GM21825 (cell line): ENCODE results near the gene ABO.
"Not testable (repeated sequence)": the region's sequence is repeated elsewhere in the genome, so short reads cannot be mapped to it uniquely, and the experiment has no call there.

Experiments used
- ATAC-seq: cut with Tn5 transposase; IDR thresholded peaks from one replicate; pipeline ENCODE4 v1.9.1; 2021; ENCODE audit warnings: mild to moderate bottlenecking, moderate library complexity; ENCODE audit not compliant: unreplicated experiment

Gene ABO

DNA sequence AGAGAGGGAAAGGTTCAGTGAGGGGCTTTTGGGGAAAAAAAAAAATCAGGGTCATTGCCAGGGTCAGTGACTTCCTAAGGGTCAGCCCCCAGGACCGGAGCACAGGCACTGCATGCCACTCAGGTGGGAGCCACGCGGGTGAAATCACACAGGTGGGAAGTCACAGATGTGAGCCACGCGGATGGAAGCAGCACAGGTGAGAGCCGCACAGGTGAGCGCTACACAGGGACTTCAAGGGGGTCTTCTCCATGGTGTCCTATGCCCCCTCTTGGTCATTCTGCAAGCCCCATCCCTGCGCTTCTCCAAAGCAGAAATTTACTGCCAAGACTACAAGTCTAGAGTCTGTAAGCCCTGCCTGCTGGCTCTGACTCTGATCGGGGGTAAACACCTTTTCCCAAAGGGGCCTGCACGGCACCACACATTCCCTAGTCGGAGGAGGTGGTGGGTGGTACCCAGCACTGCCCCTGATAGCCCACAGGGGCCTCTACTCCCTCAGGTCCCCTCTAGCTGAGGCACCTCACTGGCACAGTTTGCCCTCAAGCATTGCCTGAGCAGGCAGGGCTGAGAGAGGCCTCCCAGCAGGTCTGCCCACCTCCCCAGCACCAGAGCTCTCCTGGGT, 47.6 kb downstream of the ABO start:
- ATAC-seq: no peak

GRCh38 chr9:133226219-133227171, 48.5 kb downstream of the ABO start:
- ATAC-seq: no peak

GRCh38 chr9:133225171-133226011, 49.6 kb downstream of the ABO start:
- no peak for ATAC-seq

DNA sequence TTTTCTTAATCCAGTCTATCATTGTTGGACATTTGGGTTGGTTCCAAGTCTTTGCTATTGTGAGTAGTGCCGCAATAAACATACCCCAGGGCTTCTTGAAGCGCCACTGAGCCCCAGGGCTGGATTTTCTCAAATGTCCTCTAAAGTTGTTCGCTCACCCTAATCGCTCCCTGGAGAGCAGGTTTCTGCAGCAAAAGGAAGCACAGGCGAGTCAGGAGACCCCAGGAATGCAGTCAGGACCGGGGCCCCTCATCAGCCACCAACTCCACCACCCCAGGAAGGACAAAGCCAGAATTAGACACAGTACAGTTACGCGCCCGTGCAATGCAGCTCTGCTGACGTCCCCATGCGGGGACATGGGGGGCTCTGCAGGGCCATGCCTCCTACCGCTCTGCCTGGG, 50.2 kb downstream of the ABO start:
- no peak for ATAC-seq

DNA sequence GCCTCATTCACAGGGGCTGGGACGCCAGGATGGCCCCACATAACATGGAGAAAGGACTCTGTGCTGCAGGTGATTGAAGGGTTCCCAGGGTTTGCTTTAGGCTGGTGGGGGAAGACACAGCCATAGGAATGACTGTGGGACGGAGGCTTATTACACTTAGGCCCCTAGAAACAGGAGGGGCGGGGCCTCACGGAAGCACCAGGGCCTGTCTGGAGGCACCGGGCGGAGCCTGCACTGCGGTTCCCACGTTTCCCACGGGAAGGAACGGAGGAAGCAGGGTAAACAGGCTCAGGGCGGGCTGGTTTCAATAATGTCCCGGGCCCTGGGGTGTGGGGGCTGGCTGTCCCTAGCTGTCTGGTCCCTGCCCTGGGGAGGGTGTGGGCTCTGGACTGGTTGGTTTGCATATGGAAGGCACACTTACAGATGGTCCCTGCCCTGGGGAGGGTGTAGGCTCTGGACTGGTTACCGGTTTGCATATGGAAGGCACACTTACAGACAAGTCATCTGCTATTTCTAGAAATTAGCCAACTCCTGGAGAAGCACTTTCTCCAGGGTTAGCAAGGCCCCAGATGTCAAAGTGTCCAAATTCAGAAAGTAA, 51.7 kb downstream of the ABO start:
- not testable (repeated sequence) for ATAC-seq

DNA sequence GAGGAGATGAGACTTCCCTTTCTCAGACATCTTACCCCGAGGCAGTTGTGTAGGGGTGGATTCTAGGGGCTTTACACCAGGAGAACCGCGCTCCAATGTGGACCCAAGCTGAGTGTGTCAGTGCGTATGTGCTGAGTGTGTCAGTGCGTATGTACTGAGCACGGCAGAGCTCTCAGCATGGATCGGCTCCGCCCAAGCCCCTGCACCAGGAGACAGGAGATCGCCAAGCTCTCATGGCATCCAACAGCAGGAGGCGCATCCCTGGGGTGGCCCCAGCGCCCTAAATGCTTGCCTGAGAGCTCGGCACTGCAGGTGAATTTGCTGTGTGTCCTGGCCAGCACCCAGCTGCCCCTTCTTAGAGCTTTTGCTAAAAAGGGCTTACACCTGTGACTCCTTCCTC, 53.0 kb downstream of the ABO start:
- ATAC-seq: not testable (repeated sequence)

- no peak for ATAC-seq
Measured at GRCh38 chr9:133221177-133221809, 53.7 kb downstream of the ABO start.

DNA sequence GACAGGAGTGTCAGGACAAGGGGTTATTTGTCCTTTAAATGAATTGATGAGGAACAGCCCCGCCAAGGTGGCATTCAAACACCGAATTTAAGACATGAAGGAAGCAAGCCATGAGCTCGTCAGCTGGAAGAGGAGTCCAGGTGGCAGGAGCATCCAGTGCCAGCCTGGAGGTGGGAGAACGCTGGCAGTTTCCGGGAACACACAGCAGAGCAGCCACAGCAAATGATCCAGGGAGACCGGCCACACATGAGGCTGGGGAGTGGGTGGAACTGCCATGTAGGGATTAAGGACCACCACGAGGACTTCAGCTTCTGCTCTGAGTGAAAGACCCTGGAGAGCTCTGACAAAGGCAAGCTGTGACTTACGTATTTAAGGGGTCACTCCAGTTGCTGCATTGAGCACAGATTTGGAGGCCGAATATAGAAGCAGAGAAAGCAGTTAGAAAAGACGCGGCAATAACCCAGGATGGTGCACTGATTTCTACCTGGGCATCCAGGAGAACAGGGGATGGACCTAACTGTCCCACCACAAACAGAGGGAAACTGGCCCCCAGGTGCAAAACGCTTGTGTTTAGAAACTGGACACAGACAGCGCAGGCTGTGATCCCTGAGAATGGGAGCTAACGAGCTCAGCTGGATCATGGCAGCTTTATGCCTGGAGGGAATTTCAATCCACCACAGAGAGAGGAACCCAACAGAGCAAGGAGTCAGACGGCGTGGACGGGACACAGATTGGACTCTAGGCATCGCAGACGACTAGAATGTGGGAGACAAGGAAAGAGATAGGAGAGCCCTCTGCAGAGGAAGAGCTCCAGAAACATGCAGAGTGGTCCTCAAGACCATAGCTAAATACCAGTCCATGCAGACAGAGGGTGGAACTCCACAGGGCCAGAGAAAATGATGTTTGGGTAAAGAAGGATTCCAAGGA, 56.7 kb downstream of the ABO start:
- ATAC-seq: not testable (repeated sequence)

DNA sequence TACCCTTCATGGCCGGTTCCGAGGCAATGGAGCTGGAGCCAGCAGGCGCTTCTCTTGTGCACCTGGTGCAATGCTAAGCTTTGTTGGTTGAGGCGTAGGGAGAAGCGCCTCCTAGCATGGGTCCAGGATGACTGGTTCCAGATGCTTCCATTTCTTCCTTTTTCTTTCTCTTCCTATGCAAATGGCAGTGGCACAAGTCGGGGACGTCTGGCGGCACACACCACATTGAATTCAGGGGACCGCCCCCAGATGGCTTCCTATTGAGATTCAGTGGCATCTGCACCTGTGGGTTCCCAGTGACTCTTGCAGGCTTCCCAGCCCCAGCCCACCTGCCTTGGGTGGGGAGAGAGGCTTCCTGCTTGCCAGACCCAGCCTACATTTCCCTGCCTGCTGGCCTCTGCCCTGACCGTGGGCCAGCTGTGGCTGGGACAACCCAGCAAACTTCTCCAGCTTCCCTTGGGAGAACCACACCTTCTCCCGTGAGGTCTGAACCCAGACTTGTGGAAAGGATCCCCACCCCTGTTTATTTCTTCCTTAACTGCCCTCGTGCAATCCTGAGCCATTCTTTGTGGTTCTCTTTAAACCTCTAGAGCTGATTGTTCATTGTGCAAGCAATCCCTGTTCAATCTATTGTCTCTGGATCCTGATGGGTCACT, 57.5 kb downstream of the ABO start:
- ATAC-seq: not testable (repeated sequence)

DNA sequence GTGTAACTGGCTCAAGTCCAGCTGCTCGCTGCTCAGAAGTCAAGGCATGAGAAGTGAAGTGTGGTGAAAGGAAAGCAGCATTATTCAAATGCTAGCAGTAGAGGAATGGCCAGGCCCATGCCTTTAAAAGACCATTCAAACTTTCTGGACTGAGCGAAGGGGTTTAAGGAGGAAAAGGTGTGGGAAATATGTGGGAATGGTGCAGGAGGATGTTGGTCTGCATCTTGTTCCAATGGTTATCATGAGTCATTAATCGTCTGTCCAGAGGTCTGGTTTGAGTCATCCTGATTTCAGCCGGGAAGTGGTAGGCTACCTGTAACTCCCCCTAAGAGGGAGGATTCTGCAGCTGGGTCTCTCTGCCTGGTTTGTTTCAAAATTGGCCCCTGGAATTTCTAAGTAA, 60.7 kb downstream of the ABO start:
- ATAC-seq: not testable (repeated sequence)

GRCh38 chr9:133210609-133211008, 64.4 kb downstream of the ABO start:
- no peak for ATAC-seq

DNA sequence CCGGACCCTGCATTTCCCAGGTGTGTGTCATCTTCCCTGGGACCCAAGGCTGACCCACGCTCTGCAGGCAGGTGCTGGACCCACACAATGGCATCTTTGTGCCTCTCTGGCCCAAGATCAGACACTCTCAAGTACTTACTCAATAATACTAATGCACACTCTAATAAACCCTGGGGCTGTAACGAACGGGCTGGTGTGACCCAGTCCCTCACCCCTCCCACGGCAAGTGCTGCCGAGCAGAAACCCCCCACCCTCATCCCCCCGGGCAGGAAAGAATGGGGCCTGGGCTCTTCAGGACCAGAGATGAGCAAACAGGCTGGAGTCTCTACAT, 64.8 kb downstream of the ABO start:
- no peak for ATAC-seq

DNA sequence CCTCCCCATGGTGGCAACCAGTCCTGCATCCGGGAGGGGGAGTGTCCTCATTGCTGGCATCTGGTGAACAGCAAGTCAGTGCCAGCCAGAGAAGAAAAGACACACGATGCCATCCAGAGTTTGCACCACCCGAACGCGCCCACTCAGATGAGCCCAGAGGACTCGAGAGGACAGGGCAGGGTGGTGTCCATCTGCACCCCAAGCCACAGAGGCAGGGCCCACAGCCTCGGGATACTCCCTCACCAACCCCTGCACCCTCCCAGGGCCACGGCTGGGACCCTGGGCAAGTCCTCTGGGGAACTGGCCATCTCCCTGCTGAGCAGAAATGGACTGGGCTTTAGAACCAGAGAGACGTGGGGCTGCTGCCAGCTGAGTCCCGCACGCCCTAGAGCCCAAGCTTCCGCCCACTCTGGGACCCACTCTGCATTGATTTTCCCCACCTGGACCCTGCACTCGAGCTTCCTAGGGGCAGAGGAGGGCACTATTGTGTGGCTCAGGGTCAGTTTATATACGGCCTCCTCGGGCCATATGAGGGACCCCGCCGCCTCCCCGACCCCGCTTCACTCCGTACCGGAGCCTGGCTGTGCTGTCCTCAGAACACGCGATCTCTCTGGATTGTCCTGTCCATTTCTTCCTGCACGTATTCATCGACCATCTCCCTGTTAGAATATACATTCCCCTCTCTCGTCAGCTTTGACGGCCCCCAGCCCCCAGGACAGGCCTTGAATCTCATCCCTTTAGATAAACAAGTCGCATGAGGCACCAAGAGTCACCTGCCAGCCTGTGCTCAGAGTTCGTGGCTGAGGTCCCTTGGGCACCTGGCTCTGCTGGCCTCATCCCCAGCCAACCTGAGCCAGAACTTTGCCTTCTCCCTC, 65.4 kb downstream of the ABO start:
- not testable (repeated sequence) for ATAC-seq

DNA sequence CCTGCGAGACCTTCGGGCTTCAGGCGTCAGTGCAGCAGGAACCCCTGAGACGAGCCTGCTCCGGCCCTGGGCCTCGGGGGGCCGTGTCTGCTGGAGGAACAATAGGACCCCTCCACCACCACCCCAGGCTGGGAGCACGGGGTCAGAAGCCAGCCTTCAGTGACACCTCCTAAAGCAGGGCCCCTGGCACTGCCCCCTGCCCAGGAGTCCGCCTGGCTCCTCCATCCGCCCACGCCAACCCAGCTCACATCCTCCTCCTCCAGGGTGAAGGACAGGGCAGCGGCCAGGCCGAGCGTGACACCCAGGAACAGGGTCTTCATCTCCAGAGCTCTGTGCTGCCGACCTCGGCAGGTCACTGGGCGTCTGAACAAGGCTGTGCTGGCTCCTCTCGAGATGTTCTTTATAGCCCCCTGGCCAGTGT, 66.1 kb downstream of the ABO start, which contains the start of gene OBP2B:
TSS of gene OBP2B (minus strand) at position 371 of the 421 bp plus-strand sequence. CDS start at position 320, 51 bp downstream.
- ATAC-seq: not testable (repeated sequence)

DNA sequence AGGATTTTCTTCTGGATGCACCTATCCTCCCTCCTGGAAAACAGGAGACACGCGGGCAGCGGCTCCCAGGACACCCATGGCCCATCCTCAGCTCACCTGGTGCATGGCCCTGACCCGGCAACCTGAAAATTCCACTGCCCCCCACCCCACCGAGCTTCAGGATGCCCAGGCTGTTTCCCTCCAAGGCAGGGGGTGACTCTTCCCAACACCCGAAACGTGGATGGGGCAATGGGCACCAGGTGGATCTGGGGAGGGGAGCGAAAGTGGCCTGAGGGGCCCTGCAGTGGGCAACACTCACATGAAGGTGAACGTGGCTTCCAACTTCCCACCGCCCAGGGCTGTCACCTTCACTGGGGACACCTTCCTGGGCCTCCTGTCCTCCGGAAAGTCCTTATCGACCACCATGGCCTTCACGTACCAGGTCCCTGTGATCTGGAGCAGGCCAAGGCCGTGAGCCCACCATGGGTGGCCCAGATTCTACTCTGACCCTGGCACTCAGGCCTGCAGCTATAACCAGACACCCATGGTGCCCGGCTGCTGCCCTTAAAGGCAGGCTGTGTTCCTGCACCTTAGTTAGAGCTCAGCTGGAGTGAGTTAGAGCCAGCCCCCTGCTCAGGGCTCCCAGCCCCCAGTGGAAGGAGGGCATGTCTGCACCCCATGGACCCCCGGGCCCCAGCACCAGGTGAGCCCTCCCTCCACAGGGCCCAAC, 66.7 kb downstream of the ABO start:
- not testable (repeated sequence) for ATAC-seq

DNA sequence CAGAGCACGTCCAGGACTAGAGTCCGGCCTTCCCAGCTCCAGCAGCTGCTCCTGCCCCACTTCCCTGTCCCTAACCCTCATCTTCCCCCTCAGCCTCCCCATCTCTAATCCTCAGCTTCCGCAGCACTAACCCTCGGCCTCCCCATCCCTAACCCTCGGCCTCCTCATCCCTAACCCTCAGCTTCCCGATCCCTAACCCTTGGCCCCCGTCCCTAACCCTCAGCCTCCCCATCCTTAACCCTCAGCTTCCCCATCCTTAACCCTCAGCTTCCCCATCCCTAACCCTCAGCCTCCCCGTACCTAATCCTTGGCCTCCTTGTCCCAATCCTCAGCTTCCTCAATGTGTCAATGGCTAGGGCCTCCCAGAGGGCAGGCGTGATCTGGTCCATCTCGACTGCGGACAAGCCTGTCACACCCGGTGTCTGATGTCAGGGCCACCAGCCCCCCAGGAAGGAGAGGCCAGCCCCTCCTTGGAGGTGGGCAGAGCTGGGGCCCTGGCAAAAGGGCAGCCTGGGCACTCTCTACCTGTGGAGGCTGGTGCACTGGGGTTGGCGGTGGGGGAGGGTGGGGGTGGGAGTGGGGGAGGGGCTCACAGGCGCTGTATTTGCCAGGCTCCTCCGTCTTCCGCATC, 67.3 kb downstream of the ABO start:
- no peak for ATAC-seq
